NCI-H1048 (cell line): ENCODE data around the gene CREB5.

ENCODE experiments used
- DNase-seq: peaks from one replicate; lab custom pipeline; 2025; lab: John Stamatoyannopoulos, UW

The CREB5 gene

DNA sequence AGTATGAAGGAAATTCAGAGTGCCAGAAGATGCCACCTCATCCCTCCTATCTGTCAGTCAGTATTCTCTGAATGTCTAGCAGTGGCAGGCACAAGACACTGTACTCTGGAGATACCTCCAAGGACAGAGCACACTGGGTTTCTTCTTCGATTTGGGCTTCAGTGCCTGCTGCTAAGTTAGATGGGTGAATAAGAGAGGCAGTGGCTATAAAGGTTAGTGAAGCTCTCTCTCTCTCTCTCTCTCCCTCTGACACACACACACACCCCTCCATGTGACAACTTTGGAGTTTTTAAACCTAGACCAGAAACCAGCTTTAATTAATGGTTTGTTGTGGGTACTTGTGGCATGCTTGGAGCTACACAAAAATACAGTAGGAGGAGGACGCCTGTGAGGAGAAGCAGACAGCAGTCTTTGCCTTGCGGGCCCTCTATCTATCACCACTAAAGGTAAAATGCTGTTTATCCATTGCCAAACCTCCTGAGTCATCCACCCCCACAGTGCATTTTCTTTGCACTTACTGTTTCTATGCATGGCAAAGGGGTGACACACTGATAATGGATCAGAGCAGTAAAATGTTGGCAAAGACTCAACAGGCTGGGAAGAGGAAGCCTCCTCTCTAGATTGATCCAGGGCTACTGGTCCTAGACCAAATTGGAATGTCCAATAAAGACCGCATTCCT is 443.4 kb downstream of the CREB5 start:
- no peak for DNase-seq

DNA sequence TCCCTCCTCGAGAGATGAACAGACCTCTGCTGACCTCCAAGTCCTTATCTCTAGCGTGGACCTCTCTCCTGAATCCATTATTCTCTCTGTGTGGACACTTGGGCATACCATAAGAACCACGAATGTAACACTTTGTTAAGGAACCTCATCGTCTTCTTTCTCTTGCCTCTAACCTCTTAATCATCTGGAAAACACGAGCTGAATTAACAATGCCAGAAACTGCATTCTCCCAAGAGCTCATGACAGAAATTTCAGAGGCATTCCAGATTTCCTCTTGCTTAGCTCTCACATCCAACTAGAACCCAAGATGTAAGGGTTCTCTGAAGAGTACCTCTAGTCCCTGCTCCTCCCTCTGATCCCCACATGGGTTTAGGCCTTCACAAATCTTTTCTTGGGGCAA is 444.3 kb downstream of the CREB5 start:
- DNase-seq = no peak

DNA sequence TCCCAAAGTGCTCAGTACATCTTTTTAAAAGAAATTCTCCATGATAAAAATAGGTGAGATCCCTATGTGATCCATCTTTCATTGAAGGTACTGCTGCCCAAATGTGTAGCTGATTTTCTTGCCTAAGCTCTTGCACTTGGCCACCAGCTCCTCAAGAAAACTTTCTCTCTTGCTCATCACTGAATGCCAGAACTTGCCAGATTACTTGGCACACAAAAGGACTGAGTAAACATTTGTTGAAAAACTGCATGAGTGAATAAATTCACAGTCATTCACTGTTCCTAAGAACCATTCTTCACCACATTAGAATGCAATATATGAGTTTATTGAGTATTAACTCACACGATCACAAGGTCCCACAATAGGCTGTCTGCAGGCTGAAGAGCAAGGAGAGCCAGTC is 445.9 kb downstream of the CREB5 start:
- no peak for DNase-seq

DNA sequence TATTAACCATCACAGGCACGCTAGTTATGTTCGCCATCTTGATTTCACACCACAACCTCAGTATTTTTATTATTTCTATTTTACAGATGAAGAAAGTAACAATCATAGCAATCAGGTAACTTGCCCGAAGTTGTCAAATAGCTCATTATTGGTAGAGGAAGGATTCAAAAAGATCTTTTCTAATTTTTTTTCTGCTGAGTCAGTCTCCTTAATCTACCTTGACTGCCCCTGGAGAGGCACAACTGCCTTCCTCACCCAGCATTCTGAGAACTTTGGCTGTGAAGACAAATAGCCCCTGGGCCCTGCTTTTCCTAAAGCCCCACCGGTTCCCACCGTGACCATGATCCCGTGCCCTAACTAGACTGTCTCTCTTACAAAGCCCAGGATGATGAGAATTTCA is 446.6 kb downstream of the CREB5 start:
- DNase-seq = no peak

DNA sequence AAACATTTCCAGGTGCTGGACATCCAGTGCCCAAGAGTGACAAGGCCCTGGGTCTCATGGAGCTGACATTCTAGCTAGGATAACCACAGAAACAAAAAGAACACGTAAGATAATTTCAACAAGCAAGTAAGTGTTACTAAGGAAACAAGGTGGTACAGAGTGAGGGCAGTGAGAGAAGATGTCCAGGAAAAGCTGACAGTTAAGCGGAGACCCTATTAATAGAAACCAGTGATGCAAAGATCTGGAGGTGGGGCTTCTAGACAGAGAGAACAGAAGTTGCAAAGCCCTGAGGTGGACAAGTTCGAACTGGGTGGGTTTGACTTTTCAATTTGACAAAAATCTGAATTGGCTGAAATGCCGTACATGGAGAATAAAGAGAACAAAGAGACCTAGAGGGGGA is 449.5 kb downstream of the CREB5 start:
- DNase-seq = no peak

DNA sequence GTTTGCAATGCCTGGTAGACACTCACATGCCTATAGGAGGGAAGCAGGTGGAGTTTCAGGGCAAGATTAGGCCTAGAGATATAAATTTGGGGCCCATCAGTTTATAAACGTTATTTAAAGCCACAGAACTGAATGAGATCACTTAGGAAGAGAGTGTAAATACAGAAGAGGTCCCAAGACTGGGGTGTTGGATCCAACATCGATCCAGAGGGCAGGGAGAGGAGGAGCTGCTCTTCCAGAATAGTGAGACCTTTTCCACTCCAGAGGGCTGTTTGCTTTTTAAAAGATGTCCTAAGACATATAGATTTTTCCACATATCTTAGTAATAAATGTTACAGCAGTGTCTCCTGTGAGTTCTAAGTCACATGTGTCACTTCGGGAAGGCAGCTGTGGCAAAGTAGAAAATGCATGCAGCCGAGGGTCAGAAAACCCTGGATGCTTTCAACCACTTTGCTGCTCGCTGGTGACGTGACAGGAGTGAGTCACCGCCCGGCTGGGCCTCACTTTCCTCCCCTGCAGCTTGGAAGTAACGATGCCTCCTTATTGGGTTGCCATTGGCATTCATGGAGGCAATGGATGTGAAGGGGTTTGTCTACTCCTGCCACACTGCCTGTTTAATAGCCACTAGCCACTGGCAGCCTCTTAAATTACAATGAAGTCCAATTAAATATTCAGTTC is 450.4 kb downstream of the CREB5 start:
- no peak for DNase-seq

DNA sequence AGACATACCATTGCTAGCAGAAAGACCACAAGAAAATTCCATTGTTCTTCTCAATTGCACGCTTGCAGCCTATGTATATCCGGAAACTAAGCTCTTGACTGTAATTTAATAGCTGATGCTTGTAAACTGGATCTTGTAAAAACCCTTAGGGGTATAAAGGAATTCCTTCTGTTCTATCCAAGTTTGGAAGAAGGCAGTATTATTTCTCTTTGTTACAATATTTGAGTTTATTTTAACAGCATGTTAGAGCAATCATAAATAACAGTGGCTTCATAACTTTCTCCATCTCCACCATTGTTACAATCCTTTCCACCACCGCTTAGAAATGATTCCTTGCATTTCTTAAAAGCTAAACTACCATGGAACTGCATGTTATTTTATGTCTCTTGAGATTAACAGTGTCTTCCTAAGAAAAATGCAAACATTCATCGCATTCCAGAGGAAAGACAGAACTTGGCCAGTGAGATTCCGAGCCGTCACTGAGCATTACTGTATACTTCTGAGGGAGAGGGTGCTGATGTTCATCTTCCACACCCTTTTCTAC is 453.4 kb downstream of the CREB5 start:
- DNase-seq = no peak

DNA sequence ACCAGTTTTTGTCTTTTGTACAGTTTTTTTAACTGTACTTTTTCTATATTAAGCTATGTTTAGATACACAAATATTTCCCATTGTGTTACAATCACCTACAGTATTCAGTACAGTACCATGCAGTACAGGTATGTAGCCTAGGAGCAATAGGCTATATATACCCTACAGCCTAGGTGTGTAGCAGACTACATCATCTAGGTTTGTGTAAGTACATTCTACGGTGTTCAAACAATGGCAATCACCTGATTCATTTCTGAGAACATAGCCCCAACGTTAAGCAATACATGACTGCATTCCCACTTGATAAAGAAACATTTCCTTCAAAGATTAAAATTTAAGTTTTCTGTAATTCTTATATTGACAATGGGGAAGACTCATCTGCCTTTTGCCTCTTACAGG is 456.4 kb downstream of the CREB5 start:
- DNase-seq = no peak

DNA sequence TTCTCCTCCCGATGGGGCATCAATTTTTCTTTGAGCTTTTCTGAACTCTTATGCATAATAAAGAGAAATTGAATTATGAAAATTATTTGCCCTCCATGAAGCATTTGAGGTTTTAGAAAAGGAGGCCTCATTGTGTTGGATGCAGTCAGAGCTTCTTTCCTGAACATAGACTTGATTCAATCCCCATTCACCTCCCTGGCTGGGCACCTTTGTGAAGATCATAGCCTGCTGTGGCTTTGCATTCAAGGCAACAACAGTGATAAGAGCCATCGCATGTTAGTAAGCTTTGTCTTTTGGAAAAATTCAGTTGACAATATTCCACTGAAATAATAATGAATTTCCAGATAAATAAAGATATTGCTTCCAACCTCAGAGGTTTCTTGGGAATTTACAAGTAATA is 458.8 kb downstream of the CREB5 start:
- no peak for DNase-seq

DNA sequence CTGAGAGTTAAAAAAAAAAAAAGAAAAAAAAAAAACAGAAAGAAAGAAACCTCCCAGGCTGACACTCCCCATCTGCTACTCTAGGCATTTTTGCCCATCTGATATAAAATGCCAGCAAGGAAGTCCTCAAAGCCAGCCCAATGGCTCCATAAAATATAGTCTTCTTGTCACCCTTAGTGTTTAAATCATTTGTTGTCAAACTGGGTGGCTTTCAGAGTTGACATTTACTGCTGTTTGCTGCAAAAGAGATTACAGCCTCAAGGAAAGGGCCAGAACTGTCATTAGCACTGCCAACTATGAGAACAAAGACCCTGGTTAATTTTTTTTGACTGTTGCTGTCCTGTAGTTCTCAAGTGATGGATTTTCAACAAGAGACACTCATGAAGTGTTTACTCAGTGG is 459.3 kb downstream of the CREB5 start:
- DNase-seq = no peak

DNA sequence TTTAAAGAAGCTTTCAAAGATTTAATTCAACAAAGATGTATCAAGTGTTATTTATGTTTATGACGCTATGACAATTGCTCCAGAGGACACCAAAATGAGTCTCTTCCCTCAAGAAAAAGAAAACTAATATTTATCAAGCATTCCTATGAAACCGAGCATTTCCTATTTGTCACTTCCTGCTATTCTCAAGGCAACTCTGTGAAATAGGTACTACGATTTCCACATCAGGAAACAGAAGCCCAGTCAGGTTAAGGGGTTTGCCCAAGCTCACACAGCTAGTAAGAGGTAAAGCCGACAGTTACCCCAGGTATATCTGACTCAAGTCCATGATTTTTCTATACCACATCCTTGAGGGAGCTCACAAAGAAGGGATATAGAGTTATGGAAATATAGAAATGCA is 459.9 kb downstream of the CREB5 start:
- DNase-seq = no peak

DNA sequence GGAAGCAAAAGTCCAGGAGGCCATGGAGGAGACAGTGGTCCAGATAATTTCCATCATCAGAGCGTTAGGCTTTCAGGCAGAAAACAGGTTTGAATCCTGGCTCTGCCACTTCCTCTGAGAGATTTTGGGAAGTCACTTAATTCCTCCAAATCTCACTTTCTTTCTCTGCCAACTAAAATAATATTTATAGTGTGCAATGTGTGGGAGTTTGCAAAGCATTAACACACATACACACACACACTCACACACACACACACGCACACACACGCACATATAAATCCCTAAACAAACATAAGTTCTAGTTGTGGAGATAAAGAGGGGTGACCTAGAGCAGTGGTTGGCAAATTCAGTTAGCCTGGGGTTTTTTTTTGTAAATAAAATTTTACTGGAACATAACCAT is 461.0 kb downstream of the CREB5 start:
- no peak for DNase-seq

DNA sequence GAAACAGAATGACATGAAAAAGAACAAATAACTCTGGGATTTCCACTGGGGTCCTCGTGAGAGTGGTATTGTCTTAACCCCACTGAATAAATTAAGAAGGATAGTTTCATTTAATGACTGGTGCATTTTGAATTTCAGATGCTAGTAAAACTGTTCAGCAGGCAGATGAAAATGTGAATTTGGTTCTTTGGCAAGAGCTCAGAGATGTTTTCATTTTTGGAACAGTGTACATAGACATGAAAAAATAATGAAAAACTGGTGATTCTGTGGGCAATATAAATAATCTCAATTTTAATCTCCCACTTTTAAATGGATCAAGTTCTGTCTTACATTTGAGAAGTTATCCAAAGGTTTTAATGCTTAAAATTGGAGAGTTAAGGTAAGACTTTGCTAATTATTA is 461.7 kb downstream of the CREB5 start:
- no peak for DNase-seq
